ENCODE data around the gene RAB44.
"Not testable (repeated sequence)": the region's sequence is repeated elsewhere in the genome, so short reads cannot be mapped to it uniquely, and the experiment has no call there.

Gene RAB44

GRCh38 chr6:36697481-36697903, at the start of gene RAB44:
RAB44 (plus strand) TSS chr6:36697826; CDS start chr6:36704236, 6,410 bp downstream.
- DNase-seq (ENCODE audit: low read depth in 2 of 2, low spot score in 1 of 2): no peak

- no peak for DNase-seq (ENCODE audit: low read depth in 2 of 2, low spot score in 1 of 2)
Observed at GRCh38 chr6:36649086-36649485, 48.5 kb upstream of the RAB44 start.

GRCh38 chr6:36649701-36650484, 47.7 kb upstream of the RAB44 start:
- no peak for DNase-seq (ENCODE audit: low read depth in 2 of 2, low spot score in 1 of 2)

- no peak for DNase-seq (ENCODE audit: low read depth in 2 of 2, low spot score in 1 of 2)
Observed at GRCh38 chr6:36650848-36651478, 46.7 kb upstream of the RAB44 start.

GRCh38 chr6:36651659-36652379, 45.8 kb upstream of the RAB44 start:
- no peak for DNase-seq (ENCODE audit: low read depth in 2 of 2, low spot score in 1 of 2)

GRCh38 chr6:36654469-36654868, 43.2 kb upstream of the RAB44 start:
- not testable (repeated sequence) for DNase-seq (ENCODE audit: low read depth in 2 of 2, low spot score in 1 of 2)

GRCh38 chr6:36655085-36655724, 42.4 kb upstream of the RAB44 start:
- DNase-seq (ENCODE audit: low read depth in 2 of 2, low spot score in 1 of 2): no peak

- DNase-seq (ENCODE audit: low read depth in 2 of 2, low spot score in 1 of 2): no peak
Observed at GRCh38 chr6:36656441-36656840, 41.2 kb upstream of the RAB44 start.

GRCh38 chr6:36657271-36657670, 40.4 kb upstream of the RAB44 start:
- DNase-seq (ENCODE audit: low read depth in 2 of 2, low spot score in 1 of 2): no peak

GRCh38 chr6:36657942-36658544, 39.6 kb upstream of the RAB44 start:
- DNase-seq (ENCODE audit: low read depth in 2 of 2, low spot score in 1 of 2): no peak

- DNase-seq (ENCODE audit: low read depth in 2 of 2, low spot score in 1 of 2): no peak
Observed at GRCh38 chr6:36659271-36659670, 38.4 kb upstream of the RAB44 start.

- no peak for DNase-seq (ENCODE audit: low read depth in 2 of 2, low spot score in 1 of 2)
Observed at GRCh38 chr6:36660771-36661471, 36.7 kb upstream of the RAB44 start.

GRCh38 chr6:36662380-36662779, 35.2 kb upstream of the RAB44 start:
- DNase-seq (ENCODE audit: low read depth in 2 of 2, low spot score in 1 of 2): no peak

- no peak for DNase-seq (ENCODE audit: low read depth in 2 of 2, low spot score in 1 of 2)
Observed at GRCh38 chr6:36662827-36663256, 34.8 kb upstream of the RAB44 start.

- no peak for DNase-seq (ENCODE audit: low read depth in 2 of 2, low spot score in 1 of 2)
Observed at GRCh38 chr6:36663504-36664446, 33.9 kb upstream of the RAB44 start.

- no peak for DNase-seq (ENCODE audit: low read depth in 2 of 2, low spot score in 1 of 2)
Observed at GRCh38 chr6:36665180-36665579, 32.4 kb upstream of the RAB44 start.

- DNase-seq (ENCODE audit: low read depth in 2 of 2, low spot score in 1 of 2): no peak
Observed at GRCh38 chr6:36666287-36666686, 31.3 kb upstream of the RAB44 start.

GRCh38 chr6:36666826-36667591, 30.6 kb upstream of the RAB44 start:
- DNase-seq (ENCODE audit: low read depth in 2 of 2, low spot score in 1 of 2): no peak

- no peak for DNase-seq (ENCODE audit: low read depth in 2 of 2, low spot score in 1 of 2)
Observed at GRCh38 chr6:36668591-36668990, 29.0 kb upstream of the RAB44 start.

Measured in stimulated activated CD8-positive, alpha-beta memory T cell treated with anti-CD3 and anti-CD28 coated beads, Interleukin-4, amount 100 ng/mL, for 1 hour (primary cell).